Measurements from ENCODE around the gene CAPZB.

Gene CAPZB

GRCh38 chr1:19462781-19463503 is 22.4 kb downstream of the CAPZB start:
- ATAC-seq (ENCODE audit: insufficient read depth, low read depth) (peak; percentile 93), DNase-seq (peak; percentile 70)
- H3K27me3 ChIP-seq (ENCODE audit: insufficient read depth, low read length, poor library complexity) = no peaks in the 10 kb centered on the region
- TF ChIP-seq CTCF (IDR thresholded peaks at IDR 0.05; ENCODE audit: borderline replicate concordance, extremely low read depth, low read length, poor library complexity, severe bottlenecking) (no peak), EZH2 (IDR thresholded peaks at IDR 0.05; ENCODE audit: borderline replicate concordance, low read depth, low read length, severe bottlenecking) (no peak)
- no peak overlapping the region for H2AFZ ChIP-seq (ENCODE audit: low read depth, low read length)
- H3K79me2 ChIP-seq (ENCODE audit: insufficient read depth, low read length) = peaks cover 87% of the 10 kb centered on the region
- peaks cover 3% of the 10 kb centered on the region; the same call in 1 of the 2 replicates for H3K36me3 ChIP-seq (ENCODE audit: insufficient read depth, low read length)
- H3K9me3 ChIP-seq (ENCODE audit: insufficient read depth, low read length, severe bottlenecking) = no peaks in the 10 kb centered on the region
- H3K4me3 ChIP-seq (ENCODE audit: low read depth in 1 of 2, low read length in 2 of 2) = no peak overlapping the region
- peak overlapping the region; percentile 19; the same call in 1 of the 2 replicates for H3K9ac ChIP-seq (ENCODE audit: low read depth, low read length)
- peak overlapping the region; percentile 56 for H3K27ac ChIP-seq (ENCODE audit: low read length)
- peak overlapping the region; percentile 39 for H3K4me2 ChIP-seq (ENCODE audit: insufficient read depth, low read length)
- H4K20me1 ChIP-seq (ENCODE audit: insufficient read depth, low read length) = peaks cover 79% of the 10 kb centered on the region
- peaks cover 41% of the 10 kb centered on the region for H3K4me1 ChIP-seq (ENCODE audit: insufficient read depth, low read length)

GRCh38 chr1:19461220-19461554 is 24.2 kb downstream of the CAPZB start:
- H2AFZ ChIP-seq (ENCODE audit: low read depth, low read length) = no peak overlapping the region
- no peak overlapping the region for H3K9ac ChIP-seq (ENCODE audit: low read depth, low read length)
- H3K79me2 ChIP-seq (ENCODE audit: insufficient read depth, low read length) = peaks cover 87% of the 10 kb centered on the region
- no peak overlapping the region for H3K4me3 ChIP-seq (ENCODE audit: low read depth in 1 of 2, low read length in 2 of 2)
- ATAC-seq (ENCODE audit: insufficient read depth, low read depth) (no peak), DNase-seq (no peak)
- H3K27ac ChIP-seq (ENCODE audit: low read length) = no peak overlapping the region
- TF ChIP-seq EZH2 (IDR thresholded peaks at IDR 0.05; ENCODE audit: borderline replicate concordance, low read depth, low read length, severe bottlenecking) (no peak), CTCF (IDR thresholded peaks at IDR 0.05; ENCODE audit: borderline replicate concordance, extremely low read depth, low read length, poor library complexity, severe bottlenecking) (no peak)
- no peaks in the 10 kb centered on the region for H3K9me3 ChIP-seq (ENCODE audit: insufficient read depth, low read length, severe bottlenecking)
- no peak overlapping the region for H3K4me2 ChIP-seq (ENCODE audit: insufficient read depth, low read length)
- no peaks in the 10 kb centered on the region for H3K27me3 ChIP-seq (ENCODE audit: insufficient read depth, low read length, poor library complexity)
- peaks cover 41% of the 10 kb centered on the region for H3K4me1 ChIP-seq (ENCODE audit: insufficient read depth, low read length)
- H4K20me1 ChIP-seq (ENCODE audit: insufficient read depth, low read length) = peaks cover 78% of the 10 kb centered on the region
- H3K36me3 ChIP-seq (ENCODE audit: insufficient read depth, low read length) = peaks cover 3% of the 10 kb centered on the region; the same call in 1 of the 2 replicates

- ATAC-seq (ENCODE audit: insufficient read depth, low read depth) = no peak
- Histone ChIP-seq H3K27ac (ENCODE audit: low read length) (no peak overlapping the region), H2AFZ (ENCODE audit: low read depth, low read length) (no peak overlapping the region), H3K4me1 (ENCODE audit: insufficient read depth, low read length) (peaks cover 37% of the 10 kb centered on the region), H3K9ac (ENCODE audit: low read depth, low read length) (no peak overlapping the region), H3K9me3 (ENCODE audit: insufficient read depth, low read length, severe bottlenecking) (no peaks in the 10 kb centered on the region), H4K20me1 (ENCODE audit: insufficient read depth, low read length) (peaks cover 78% of the 10 kb centered on the region), H3K27me3 (ENCODE audit: insufficient read depth, low read length, poor library complexity) (no peaks in the 10 kb centered on the region), H3K4me3 (ENCODE audit: low read depth in 1 of 2, low read length in 2 of 2) (no peak overlapping the region), H3K79me2 (ENCODE audit: insufficient read depth, low read length) (peaks cover 87% of the 10 kb centered on the region), H3K36me3 (ENCODE audit: insufficient read depth, low read length) (peaks cover 3% of the 10 kb centered on the region; the same call in 1 of the 2 replicates), H3K4me2 (ENCODE audit: insufficient read depth, low read length) (no peak overlapping the region)
- TF ChIP-seq EZH2 (IDR thresholded peaks at IDR 0.05; ENCODE audit: borderline replicate concordance, low read depth, low read length, severe bottlenecking) (no peak), CTCF (IDR thresholded peaks at IDR 0.05; ENCODE audit: borderline replicate concordance, extremely low read depth, low read length, poor library complexity, severe bottlenecking) (no peak)
- DNase-seq = no peak
Observed at GRCh38 chr1:19460535-19461219, 24.7 kb downstream of the CAPZB start.

Data from DND-41 (cell line).